ENCODE data around the gene INO80. TPM values are rescaled to one million over a fixed set of nuclear protein-coding genes. Genes with fewer than 3 reads are reported as not detected.

The INO80 gene
- total RNA-seq, 4 donors from 2014 or later = 20.9 to 28.4 (median 25.1) TPM

DNA sequence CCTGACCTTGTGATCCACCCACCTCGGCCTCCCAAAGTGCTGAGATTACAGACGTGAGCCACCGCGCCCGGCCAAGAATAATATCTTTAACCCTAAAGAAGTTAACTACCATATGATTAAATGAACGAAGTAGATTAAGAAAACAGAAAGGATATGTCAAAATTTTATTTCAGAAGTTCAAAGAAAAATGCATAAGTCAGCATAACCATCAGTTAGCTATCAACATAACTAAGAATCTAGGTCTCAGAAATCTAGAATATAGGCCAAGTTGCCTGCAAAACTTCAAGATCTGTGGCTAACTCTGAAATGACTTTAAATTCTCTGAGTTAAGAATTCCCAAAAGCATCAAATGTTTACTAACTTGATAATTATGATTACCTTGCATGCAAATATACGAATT lies 38.0 kb downstream of the INO80 start:
- TF ChIP-seq, protein P1, sequence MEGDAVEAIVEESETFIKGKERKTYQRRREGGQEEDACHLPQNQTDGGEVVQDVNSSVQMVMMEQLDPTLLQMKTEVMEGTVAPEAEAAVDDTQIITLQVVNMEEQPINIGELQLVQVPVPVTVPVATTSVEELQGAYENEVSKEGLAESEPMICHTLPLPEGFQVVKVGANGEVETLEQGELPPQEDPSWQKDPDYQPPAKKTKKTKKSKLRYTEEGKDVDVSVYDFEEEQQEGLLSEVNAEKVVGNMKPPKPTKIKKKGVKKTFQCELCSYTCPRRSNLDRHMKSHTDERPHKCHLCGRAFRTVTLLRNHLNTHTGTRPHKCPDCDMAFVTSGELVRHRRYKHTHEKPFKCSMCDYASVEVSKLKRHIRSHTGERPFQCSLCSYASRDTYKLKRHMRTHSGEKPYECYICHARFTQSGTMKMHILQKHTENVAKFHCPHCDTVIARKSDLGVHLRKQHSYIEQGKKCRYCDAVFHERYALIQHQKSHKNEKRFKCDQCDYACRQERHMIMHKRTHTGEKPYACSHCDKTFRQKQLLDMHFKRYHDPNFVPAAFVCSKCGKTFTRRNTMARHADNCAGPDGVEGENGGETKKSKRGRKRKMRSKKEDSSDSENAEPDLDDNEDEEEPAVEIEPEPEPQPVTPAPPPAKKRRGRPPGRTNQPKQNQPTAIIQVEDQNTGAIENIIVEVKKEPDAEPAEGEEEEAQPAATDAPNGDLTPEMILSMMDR (IDR thresholded peaks at IDR 0.05; ENCODE audit: low read depth) = no peak

DNA sequence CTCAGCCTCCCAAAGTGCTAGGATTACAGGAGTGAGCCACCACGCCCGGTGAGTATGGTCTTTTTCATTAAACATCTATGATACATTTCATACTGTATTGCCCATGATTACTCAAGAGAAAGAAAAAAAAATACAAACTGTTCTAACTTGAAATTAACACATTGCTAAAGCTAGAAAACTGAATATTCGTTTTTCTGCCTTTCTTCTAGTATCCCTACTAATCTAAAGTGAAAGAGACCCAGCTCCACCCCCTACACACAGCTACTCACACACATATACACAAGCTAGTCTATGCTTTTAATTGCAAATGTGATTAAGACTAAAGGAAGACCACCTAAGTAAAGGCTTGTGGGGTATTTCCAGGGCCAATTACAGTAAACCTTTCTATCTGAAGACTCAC lies 43.1 kb downstream of the INO80 start:
- TF ChIP-seq, protein P1 (IDR thresholded peaks at IDR 0.05; ENCODE audit: low read depth) = no peak

DNA sequence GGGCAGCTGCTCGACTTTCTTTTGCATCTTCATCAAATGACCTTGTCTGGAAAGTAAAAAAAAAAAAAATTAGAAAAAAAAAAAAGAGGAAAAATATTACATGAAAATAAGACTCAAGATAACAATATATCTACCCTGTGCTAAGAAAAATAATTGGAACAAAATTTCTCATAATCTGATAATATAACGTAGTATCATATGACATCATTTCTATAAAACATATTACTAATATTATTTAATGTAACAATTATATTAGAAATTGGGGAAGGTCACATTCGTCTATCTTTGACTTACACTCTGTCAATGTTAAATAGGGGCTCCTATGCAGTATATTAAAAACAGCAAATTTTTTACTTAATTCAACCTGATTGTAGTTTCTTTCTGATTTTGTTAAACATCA lies 44.1 kb downstream of the INO80 start:
- TF ChIP-seq, protein P1 (IDR thresholded peaks at IDR 0.05; ENCODE audit: low read depth) = no peak

DNA sequence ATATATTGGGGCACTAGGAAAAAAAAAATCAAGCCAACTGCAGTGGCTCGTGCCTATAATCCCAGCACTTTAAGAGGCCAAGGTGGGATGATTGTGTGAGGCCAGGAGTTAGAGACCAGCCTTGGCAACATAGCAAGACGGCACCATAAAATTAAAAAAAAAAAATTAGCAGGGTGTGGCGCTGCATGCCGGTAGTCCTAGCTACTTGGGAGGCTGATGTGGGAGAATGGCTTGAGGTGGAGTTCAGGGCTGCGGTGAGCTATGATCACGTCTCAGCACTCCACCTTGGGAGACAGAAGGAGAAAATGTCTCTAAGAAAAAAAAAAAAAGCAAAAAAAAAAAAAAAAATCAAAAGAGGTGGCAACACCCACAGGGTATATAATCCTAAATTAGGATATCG lies 49.6 kb downstream of the INO80 start:
- TF ChIP-seq, protein P1 (IDR thresholded peaks at IDR 0.05; ENCODE audit: low read depth) = no peak

DNA sequence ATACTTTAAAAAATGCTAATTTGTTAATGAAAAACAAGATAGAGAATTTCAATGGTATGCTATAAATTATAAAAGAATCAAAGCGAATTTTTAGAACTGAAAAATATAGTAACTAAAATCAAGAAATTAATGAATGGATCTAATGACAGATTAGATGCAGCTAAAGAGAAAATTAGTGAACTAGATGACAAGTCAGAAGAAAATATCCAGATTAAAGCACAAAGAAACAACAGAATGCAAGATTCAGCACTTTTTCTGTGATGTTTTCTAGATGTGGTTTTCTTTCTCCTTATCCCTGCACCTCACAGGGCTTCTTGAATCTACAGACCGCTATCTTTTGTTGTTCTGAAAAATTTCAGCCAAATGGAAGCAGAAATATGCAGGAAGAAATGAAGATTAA lies 54.4 kb downstream of the INO80 start:
- TF ChIP-seq, protein P1 (IDR thresholded peaks at IDR 0.05; ENCODE audit: low read depth) = no peak

DNA sequence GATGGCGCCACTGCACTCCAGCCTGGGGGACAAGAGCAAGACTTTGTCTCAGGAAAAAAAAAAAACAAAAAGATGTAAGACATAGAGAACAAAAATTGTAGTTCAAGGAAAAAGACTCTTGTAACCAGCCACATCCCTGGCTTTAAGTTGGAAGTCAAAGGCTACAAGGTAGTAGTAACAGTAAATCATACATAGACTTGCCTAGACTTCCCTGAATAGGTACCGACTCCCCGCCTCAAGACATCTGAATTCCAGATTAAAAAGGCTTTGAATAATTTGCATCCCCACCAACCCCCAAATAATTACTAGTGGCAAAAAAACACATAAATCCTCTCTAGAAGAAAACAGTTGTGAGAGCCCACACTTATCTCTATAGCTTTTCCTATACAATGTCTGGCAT lies 55.6 kb downstream of the INO80 start:
- TF ChIP-seq, protein P1 (IDR thresholded peaks at IDR 0.05; ENCODE audit: low read depth) = no peak

DNA sequence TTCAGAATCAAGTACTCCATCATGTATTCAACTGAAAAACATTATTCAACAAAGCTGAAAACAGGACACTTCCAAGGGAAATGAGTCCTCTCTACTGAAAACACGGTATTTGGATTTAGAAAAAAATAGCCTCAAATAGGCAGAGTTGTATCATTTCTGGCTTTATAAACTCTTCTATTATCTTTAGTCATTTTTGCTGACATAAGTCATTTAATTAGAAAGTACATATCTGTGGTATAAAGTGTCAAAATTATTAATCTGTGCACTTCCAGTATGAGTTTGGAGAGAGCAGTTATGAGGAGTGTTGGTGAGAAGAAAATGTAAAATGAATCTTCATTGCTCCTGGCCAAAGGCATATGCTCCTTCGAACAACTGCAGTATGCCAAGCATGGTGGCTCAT lies 59.3 kb downstream of the INO80 start:
- TF ChIP-seq, protein P1 (IDR thresholded peaks at IDR 0.05; ENCODE audit: low read depth) = no peak

All from subcutaneous adipose tissue (tissue), 4 donors.